NCI-H748 treated with DMSO at 0.1 percent for 48 hours (cell line): ENCODE data around the gene FAM53B.

Experiments used
- DNase-seq: peaks from one replicate; lab custom pipeline; 2025; lab: John Stamatoyannopoulos, UW

FAM53B gene

GRCh38 chr10:124629842-124630241 is 114.3 kb downstream of the FAM53B start:
- DNase-seq: no peak

- no peak for DNase-seq
These were observed 114.8 kb downstream of the FAM53B start for GRCh38 chr10:124629415-124629814.

GRCh38 chr10:124628676-124629021 is 115.5 kb downstream of the FAM53B start:
- no peak for DNase-seq

GRCh38 chr10:124627866-124628675 is 116.1 kb downstream of the FAM53B start:
- DNase-seq: no peak

- no peak for DNase-seq
These were observed 117.3 kb downstream of the FAM53B start for GRCh38 chr10:124626759-124627380.

GRCh38 chr10:124625831-124626238 is 118.3 kb downstream of the FAM53B start:
- no peak for DNase-seq

GRCh38 chr10:124624895-124625294 is 119.3 kb downstream of the FAM53B start:
- no peak for DNase-seq

- no peak for DNase-seq
These were observed 119.7 kb downstream of the FAM53B start for GRCh38 chr10:124624466-124624865.

- no peak for DNase-seq
These were observed 120.2 kb downstream of the FAM53B start for GRCh38 chr10:124624006-124624405.

- no peak for DNase-seq
These were observed 121.2 kb downstream of the FAM53B start for GRCh38 chr10:124622866-124623536.

- DNase-seq: no peak
These were observed 122.0 kb downstream of the FAM53B start for GRCh38 chr10:124622158-124622557.

- DNase-seq: no peak
These were observed 122.5 kb downstream of the FAM53B start for GRCh38 chr10:124621637-124622036.

- no peak for DNase-seq
These were observed 124.2 kb downstream of the FAM53B start for GRCh38 chr10:124619802-124620490.

GRCh38 chr10:124619195-124619594 is 125.0 kb downstream of the FAM53B start:
- no peak for DNase-seq

GRCh38 chr10:124618470-124619073 is 125.6 kb downstream of the FAM53B start:
- DNase-seq: no peak

GRCh38 chr10:124616836-124617130 is 127.4 kb downstream of the FAM53B start:
- DNase-seq: no peak

- no peak for DNase-seq
These were observed 127.9 kb downstream of the FAM53B start for GRCh38 chr10:124616040-124616835.

- DNase-seq: no peak
These were observed 128.9 kb downstream of the FAM53B start for GRCh38 chr10:124615259-124615658.

GRCh38 chr10:124614003-124614659 is 130.0 kb downstream of the FAM53B start:
- no peak for DNase-seq

GRCh38 chr10:124612611-124613498 is 131.3 kb downstream of the FAM53B start:
- DNase-seq: no peak
